ENCODE measurements around the gene TTLL5. TPM values are rescaled to one million over a fixed set of nuclear protein-coding genes. Genes with fewer than 3 reads are reported as not detected.
"Not testable (repeated sequence)": the region's sequence is repeated elsewhere in the genome, so short reads cannot be mapped to it uniquely, and the experiment has no call there.

Gene TTLL5
- total RNA-seq, 1 donor from 2014 or later: 36.9 TPM

GRCh38 chr14:75650253-75651058, 10.6 kb upstream of the TTLL5 start:
- DNase-seq: no peak

GRCh38 chr14:75653563-75653962, 7.5 kb upstream of the TTLL5 start:
- DNase-seq: no peak

- DNase-seq: peak; percentile 88
Measured at GRCh38 chr14:75654127-75654732, 6.8 kb upstream of the TTLL5 start.

- no peak for DNase-seq
Measured at GRCh38 chr14:75655235-75655634, 5.8 kb upstream of the TTLL5 start.

GRCh38 chr14:75657331-75657730, 3.7 kb upstream of the TTLL5 start:
- DNase-seq: peak; percentile 74

GRCh38 chr14:75658957-75659356, 2.1 kb upstream of the TTLL5 start:
- no peak for DNase-seq

- no peak for DNase-seq
Measured at GRCh38 chr14:75660238-75660629, 812 bp upstream of the TTLL5 start.

GRCh38 chr14:75661499-75661814, 411 bp downstream of the TTLL5 start:
- no peak for DNase-seq

- peak; percentile 91 for DNase-seq
Measured at GRCh38 chr14:75662966-75663365, 1.9 kb downstream of the TTLL5 start.

- peak; percentile 70 for DNase-seq
Measured at GRCh38 chr14:75667099-75667765, 6.2 kb downstream of the TTLL5 start.

GRCh38 chr14:75672605-75673192, 11.7 kb downstream of the TTLL5 start:
- DNase-seq: no peak

- no peak for DNase-seq
Measured at GRCh38 chr14:75673345-75674035, 12.4 kb downstream of the TTLL5 start.

- DNase-seq: no peak
Measured at GRCh38 chr14:75675265-75675960, 14.4 kb downstream of the TTLL5 start.

GRCh38 chr14:75685910-75686309, 24.9 kb downstream of the TTLL5 start:
- no peak for DNase-seq

- peak; percentile 26 for DNase-seq
Measured at GRCh38 chr14:75689012-75689411, 28.0 kb downstream of the TTLL5 start.

GRCh38 chr14:75690010-75690409, 29.0 kb downstream of the TTLL5 start:
- DNase-seq: peak; percentile 76

- not testable (repeated sequence) for DNase-seq
Measured at GRCh38 chr14:75695025-75695424, 34.0 kb downstream of the TTLL5 start.

- DNase-seq: no peak
Measured at GRCh38 chr14:75697386-75697785, 36.3 kb downstream of the TTLL5 start.

- no peak for DNase-seq
Measured at GRCh38 chr14:75697918-75698317, 36.9 kb downstream of the TTLL5 start.

GRCh38 chr14:75699331-75699730, 38.3 kb downstream of the TTLL5 start:
- no peak for DNase-seq

GRCh38 chr14:75700295-75700694, 39.2 kb downstream of the TTLL5 start:
- no peak for DNase-seq

- DNase-seq: no peak
Measured at GRCh38 chr14:75702122-75702521, 41.1 kb downstream of the TTLL5 start.

All from dermis blood vessel endothelial cell (primary cell).